G401.6 (cell line): ENCODE measurements around the gene CREB5.

Experiments
- FAIRE-seq: peaks from 2 replicates; lab custom pipeline; 2012; peaks lifted over from hg19 to GRCh38; lab: Jason Lieb, UNC

Gene CREB5

DNA sequence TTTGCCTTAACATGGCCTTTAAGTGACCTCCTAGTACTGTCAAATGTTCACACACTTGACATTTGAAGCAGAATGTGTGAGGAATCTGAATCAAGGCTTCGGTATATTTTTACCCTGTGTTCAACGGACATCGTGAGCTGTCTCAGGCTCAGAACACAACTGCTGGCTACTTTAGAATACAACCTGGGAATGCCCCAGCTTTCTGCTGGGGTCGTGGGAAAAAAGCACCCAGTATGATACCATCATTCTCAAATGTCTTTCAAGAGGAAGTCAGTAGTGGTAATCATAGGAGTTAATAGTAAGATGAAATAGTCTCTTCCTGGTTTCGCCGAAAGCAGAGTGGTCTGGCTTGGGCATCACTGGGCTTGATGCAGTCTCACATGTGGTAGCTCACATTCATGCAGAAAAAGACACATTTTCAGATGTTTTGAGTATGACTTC lies 67.2 kb downstream of the CREB5 start:
- no peak for FAIRE-seq

DNA sequence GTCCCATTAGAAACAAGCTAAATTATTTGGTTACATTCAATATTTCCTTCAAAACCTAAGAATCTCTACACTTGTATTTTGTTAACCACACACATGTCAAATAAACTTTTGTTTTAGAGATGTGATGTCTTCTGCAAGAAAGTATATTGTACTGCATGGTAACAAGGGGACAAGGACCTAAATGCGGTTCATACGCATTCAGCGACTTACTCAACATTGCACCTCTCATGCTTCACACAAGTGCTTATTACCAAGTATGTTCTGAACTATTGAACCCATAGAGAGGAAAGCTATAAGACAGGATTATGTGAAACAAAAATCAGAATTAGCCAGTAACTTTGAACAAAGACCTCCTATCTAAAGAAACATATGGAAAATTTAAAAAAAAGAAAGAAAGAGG lies 68.3 kb downstream of the CREB5 start:
- FAIRE-seq = no peak

DNA sequence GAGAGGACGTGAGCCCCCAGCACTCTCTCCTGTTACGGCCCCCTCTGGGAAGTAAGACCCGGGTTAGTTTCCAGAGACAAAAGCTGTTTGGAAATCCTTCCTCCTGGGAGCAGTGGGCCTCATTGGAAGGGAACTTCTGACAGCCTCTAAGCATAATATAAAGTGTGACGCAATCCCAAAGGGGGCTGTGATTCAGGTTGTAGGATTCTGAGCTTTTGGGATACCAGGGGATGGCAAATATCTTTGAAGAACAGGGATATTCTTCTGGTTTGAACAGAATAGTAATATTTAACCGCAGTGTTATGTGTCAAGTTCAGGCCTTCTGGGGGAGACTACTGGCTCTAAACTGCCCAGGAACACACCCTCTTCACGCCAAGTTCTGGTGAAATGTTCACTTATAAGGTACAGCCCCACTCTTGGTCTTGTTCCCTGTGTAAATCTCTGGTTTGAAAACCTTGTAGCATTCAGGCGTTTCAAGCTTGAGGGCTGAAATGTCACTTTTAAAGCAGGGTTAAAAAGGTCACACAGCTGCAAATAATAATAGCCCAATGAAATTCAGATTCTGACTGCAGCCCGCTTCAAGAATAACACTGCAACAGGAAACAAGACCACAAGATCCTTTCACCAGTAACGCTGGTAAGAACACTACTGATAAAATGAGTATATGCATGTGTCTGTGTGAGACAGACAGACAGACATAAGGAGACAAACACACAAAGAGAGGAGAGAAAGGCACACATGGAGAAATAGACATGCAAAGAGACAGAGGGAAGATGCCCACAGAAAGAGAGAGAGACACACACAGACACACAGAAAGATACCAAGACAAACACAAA lies 69.0 kb downstream of the CREB5 start:
- no peak for FAIRE-seq

DNA sequence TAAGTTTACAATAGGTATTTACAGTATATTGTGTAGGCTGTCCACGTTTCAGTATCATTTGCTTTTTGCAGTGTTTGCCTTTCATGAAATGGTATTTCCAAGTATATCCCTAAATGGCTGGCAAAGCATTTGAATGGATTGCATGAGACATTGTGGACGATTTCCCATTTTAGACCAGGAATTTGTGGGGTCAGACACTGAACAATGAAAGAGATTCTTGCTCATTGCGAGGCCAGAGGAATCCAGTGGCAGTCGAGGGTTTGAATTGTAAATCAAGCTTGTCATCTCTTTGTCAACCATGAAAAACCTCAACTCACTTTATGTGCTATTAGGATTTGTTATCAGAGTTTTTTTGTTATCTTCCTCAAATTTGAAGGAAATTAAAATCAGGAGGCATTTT lies 70.8 kb downstream of the CREB5 start:
- FAIRE-seq = no peak

DNA sequence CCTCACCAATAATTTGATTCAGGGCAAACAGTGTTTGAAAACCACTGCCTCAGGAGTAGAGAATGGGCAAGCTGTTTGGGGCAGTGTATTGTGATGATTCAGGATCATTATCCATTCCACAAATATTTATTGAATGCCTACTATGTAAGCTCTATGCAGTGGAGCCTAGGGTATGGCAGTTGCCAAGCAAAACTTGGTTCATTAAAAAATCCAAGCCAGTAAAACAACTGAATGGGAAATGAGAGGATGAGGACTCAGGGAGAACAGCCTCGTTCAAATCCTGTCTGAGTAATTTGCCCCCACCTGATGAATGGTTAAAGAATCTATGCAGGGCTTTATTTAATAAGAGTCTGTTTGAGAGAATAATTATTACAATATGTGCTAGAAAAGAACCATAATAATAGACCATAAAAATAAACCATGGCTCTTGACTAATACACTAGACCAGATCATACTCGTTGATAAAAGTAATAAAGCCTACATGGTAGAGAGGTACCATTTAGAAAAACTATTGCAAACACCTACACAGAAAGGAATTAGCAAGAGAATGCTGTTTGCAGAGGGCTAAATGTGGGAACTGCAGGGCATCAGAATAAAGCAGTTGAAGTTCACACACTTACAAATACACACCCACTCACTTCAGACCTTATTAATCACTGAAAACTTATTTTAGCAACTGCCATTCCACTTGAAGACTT lies 71.7 kb downstream of the CREB5 start:
- no peak for FAIRE-seq

DNA sequence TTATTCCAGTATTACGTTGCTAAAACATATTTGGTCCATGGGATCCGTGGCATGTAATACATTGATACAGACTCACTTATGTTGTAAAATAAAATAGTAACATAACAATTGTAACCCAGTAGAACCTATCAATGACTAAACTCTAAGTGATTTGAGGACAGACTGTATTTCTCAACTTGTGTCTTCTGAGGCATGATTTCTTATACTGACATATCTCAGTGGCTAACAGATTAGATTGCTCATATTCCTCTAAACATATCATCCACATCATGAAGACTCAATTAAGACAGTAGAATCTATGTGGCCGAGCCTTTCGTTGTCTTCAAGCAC lies 72.3 kb downstream of the CREB5 start:
- FAIRE-seq = no peak

DNA sequence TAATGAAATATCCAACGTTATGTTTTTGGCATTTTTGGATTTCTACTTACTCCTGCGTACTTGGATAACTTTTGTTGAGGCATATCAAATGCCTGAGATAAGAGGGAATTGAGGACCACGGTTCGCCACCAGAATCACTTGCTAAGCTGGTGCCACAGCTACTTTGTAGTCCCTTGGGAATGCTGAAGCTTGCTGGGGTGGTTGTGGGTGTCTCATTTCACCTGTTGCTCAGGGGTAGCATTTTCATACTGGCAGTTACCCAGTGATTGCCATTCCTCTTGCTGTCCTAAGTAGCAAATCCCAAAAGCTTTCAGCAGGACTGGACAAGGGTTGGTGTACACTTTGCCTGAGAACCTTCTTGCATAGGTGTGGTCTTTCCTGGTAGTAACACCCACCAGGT lies 75.2 kb downstream of the CREB5 start:
- no peak for FAIRE-seq

DNA sequence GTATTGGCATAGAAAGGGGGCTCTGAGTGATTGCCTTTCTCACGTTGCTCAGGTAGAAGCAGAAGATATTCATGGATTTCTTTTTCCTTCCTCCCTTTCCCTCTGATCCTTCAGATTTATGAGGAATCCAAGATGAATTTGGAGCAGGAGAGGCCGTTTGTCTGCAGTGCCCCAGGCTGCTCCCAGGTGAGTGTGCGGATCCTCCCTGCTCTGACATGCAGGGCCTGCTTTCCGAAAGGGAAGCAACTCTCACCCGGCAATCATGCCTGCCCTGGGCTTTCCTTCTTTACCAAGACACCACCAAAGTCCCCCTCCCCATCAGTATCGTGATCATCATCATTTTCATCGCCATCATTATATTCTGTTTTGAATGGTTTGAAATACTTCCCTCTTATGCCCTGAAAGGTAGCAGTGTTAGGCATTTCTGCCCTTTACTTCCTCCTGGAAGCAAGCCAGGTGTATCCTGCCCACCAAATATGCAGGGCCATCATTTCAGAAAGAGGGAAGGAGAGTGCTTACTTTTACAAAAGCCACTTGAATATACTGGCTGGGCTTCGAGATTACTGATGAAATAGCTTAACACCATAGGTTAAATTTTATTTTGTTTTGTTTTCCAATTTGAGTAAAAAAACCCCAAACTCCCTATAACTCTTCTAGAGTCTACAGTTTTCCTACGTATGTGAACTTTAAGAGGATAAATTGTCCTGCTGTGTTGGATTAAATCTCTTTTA lies 75.9 kb downstream of the CREB5 start:
- FAIRE-seq = no peak

DNA sequence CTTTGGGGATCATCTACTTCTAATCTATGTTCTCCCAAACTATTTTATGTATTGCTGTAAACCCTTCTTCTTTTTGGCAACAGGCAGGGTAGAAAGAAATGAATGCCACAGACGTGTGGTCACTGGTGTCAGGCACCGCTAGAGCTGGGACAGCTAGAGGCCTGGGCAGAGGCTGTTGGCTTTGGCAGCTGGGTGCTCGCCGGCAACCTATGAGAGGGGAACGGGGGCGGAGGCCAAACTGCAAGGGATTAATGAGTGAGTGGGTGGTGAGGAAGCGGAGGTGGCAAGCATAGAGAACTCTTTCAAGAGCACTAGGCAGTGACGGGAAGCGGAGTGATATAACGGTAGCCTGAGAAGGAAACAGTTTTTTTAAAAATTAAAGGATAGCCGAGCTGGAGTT lies 78.5 kb downstream of the CREB5 start:
- no peak for FAIRE-seq

DNA sequence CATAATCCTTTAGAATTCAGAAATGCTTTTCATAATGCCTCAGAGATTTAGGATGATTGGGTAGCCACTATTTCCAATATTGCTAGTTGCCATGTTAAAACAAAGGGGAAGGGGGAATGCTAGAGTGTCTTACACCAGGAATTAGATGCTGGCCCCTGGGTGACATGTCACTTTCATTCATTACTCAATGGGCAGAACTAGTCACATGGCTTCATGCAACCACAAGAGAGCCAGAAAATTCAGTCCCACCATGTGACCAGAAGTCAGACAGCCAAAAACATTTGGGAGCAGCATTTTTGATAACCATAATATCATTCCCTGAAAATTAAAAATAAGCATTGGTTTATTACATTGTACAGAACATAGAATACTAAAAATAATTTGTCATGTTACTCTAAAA lies 81.2 kb downstream of the CREB5 start:
- FAIRE-seq = no peak

DNA sequence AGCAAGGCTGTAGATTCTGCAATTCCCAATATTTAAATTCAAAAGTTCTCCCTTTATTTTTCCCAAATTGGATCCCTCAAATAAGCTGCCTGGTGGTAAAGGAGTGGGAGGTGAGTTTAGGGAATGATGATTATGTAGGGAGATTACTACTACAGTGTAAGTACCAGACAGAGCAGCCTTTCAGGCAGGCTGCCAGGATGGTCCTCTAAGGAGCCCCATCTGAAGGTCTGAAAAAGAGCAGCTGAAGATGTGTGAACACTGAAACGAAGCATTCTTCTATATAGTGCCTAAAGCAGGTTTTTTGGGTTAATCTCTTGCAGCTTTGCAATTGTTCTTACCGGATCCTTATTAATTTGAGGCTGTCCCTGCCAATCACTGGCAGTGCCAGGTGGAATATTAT lies 84.7 kb downstream of the CREB5 start:
- no peak for FAIRE-seq

DNA sequence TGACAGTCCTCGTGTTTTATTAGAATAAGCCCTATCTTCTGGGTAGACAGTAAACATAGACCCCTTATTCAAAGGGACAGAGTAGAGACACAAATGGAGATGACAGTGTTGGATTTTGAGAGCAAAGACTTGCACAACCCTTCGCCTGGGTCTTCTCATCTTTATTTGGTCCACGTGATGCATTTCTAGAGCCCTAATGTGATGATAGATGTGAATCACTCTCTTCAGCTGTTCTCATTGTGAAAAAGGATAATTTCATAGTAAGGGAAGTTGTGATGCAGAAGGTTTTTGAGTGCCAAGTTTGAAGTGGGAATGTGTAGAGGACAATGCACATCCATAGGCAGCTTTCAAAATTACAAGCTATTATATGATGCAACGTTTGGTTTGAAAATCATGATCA lies 86.3 kb downstream of the CREB5 start:
- no peak for FAIRE-seq

DNA sequence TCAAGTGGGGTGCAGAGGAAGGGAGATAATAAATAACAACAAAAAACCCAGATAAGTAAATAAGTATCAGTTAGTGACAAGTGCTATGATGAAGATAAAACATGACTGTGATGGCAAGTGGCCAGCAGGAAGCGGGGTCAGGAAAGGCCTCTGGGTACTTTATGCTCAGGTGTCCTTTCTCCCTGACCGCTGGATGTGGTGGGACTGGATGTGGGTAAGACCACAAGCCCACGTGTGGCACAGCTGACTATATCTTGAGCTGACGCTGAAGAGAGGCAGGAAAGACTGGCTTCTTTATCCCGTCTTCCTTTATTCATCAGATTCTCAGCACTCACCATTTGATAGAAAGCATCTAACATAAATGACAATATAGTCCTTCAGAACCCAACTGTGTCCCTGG lies 87.8 kb downstream of the CREB5 start:
- no peak for FAIRE-seq

DNA sequence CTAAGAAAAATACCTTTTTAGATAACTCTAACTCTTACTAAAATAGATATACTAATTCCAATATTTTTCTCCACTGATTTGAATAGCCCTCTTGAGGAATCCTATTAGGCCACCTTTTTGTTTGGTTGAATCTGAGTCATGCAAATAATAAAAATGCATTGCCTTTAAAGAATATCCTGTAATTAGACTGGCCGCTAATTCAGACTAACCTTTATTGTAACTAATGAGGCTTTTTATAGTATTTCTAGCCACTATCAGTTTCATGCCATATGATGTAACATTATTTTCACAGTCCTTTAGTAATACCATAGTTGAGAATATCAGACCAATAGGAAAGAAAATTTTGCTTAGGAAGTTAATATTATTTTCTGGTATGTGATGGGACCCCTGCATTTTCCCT lies 90.1 kb downstream of the CREB5 start:
- no peak for FAIRE-seq

DNA sequence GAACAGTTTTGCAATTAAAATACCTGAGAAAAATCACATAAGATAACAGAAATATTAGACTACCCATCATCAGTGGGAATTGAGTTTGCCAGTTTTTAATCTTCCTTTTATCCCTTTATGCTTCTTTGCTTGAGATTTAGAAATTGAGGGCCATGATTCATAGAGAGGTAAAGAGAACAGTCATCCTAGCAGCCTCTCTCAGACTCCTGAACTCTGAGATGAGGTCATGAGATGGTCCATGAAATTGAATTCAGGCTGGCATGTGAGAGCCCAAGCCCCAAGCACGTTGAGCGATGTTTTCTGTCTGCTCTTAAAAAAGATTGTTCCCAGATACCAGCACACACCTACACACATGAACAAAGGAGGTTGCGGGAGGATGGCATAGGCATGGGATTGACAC lies 91.1 kb downstream of the CREB5 start:
- FAIRE-seq = no peak

DNA sequence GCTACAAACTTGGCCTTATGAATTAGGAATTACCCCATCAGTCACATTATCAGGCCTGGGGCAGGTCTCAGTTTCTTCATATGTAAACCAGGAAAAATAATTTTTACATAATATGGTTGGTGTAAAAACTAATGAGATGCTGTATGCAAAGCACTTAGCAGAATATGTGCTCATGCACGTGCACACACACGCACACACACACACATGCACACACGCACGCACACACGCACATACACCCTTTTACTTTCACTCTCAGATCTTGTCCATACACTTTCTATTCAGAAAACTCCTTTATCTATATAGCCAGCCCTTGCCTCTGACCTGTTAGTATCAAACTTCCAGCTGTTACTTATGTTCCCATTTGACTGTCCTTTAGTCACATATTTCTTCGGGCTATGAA lies 92.7 kb downstream of the CREB5 start:
- FAIRE-seq = no peak

DNA sequence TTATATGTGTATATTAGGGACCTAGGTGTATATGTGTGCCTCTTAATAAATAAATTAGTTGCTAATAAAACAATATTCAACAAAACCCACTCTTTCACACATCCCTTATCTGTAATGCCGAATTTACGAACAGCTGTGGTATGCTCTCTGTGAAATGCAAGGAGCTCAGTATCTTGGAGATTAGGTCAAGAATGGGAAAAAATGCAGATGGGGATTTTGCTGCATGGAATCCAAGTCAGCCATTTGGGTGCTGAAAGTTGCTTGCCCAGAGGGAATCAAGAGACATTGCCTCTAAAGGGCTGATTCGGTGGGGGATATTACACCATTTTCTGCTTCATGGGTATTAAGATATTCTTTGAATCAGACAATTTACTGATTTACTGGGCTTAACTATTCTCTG lies 93.5 kb downstream of the CREB5 start:
- no peak for FAIRE-seq

DNA sequence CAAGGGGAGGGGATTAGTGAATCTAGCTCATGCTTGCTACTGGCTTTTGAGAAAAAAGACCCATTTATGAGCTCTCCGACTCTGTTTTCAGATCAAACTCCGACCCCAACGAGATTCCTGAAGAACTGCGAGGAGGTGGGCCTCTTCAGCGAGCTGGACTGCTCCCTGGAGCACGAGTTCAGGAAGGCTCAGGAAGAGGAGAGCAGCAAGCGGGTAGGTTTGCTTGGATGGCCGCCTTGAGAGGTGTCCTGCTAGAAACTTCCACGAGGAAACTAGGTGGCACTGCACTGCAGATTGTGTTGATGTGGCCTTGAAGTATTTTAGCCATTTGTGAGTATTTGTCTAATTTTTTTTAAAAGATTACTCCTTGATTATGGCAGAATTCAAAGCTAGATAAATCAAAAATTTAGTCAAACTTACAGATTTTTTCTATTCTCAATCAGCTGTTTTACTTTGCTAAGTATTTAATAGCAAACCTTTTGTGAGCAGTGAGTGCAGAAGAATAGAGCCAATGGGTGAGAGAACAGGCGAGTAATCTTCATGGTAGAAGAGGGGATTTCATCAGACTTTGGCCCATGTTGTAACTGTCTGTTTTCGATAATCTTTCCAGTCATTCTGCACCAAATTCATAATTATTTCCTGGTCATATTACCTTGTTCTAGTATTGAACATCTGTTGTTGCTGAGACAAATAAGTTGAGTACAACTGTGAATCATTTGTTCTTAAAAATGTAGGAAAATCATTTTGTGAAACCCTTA lies 95.4 kb downstream of the CREB5 start:
- no peak for FAIRE-seq

DNA sequence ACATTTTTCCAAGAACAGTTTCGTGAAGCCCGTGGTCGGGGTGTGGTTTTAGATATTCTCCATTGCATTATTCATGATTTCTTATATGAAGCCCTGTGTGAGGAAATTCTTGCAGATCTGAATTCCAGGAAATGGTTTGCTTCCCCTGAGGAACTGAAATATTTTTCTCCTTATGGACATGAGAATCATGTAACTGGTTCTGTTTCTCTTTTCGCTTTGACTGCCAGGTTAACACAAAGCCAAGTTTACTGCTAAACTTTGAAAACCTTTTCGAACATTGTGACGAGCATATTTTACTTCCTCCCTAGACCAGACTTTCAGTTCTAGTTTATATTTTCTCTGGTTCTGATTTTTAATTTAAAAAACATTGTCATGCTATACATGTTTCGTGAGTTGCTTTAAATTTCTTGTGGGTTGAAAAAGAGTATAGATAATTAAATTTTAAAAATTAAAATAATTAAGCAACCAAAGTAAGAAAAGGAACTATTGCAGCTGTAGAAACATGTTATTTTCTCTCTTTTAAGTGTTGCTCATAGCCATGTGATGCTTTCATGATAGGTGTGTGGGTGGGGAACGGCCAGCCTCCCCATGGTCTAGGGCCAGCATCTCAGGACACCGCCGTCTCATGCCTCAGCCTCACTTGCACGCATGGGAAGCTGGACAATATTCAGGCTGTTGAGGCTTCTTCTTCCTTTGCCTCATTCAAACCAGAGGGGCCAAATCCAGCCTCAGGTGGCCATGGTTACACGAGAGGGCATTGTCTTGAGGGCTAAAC lies 97.1 kb downstream of the CREB5 start:
- no peak for FAIRE-seq

DNA sequence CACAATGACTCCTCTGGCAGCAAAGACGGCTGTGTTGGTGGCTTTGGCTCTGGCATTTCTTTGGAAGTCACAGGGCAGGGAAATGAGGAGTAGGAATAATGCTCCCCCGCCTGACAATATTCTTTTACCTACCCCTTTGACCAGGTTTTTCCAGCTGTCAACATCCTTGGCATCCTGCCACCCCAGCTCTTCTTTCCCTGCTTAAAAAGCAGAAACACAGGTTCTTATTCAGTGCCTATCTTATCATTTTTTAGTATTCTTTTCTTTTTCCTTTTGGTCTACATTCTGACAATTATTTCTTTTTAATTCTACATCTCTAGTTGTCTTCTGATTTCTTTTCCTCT lies 97.7 kb downstream of the CREB5 start:
- FAIRE-seq = no peak

DNA sequence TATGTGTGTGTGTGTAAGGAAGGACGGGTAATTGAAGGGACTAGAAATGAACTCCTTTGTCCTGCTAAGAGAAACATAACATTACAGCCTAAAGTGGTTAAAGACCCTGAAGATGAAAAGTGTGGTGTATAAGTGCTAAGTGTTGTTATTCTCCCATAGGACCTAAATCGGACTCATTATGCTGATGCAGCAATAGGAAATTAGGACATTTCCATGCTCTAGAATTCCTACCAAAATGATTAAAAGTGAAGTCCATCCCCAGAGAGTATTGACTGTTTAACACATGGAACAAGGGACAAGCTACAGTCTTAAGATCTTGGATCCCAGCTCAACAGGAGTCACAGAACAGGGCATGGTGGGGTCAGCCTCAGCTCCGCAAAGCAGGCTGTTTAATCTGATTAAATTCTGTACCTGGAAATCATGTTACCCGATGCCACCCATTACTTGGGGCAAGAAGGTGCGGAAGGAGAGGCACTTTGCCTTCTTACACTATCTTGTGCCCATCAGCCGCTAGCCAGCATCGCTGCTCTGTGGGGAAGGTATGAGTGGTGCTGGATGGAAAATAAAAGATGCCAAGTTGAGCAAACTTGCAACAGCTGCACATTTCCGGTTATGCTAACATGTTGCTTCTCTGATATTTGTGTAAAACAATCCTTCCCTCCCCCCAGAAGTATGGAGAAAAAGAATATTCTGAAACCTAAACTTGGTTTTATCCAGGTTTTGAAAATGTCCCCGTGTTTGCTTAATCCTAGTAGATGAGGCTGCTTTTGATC lies 100.5 kb downstream of the CREB5 start:
- no peak for FAIRE-seq
